ELF-1 (cell line): Measurements from ENCODE around the gene FBN1.

Experiments used
- DNase-seq: peaks from one replicate; pipeline ENCODE4 v3.0.0-alpha.2; 2016; ENCODE audit warnings: low read depth, low spot score

The FBN1 gene

GRCh38 chr15:48645558-48646330, at the start of gene FBN1:
FBN1 (minus strand) TSS chr15:48645709; CDS start chr15:48644769, 940 bp downstream.
- DNase-seq, result peak; percentile 88

DNA sequence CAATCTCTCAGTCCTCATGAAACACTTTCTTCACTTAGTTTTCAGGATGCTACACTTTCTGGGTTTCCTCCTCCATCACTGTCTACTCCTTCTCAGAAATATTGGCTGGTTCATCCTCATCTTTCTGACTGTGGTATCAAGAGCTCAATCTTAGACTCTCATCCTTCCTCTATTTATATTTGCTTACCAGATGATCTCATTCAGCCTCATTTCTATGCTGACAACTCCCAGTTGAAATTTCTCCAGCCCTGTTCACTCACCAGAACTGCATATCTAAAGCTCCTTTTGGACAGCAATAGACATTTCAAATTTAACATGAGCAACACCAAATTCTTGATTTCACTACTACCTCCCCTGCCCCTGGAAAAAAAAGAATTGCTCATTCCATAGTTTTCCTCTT, 48.0 kb upstream of the FBN1 start:
- DNase-seq, result no peak

GRCh38 chr15:48688493-48688892, 43.0 kb upstream of the FBN1 start:
- no peak for DNase-seq

DNA sequence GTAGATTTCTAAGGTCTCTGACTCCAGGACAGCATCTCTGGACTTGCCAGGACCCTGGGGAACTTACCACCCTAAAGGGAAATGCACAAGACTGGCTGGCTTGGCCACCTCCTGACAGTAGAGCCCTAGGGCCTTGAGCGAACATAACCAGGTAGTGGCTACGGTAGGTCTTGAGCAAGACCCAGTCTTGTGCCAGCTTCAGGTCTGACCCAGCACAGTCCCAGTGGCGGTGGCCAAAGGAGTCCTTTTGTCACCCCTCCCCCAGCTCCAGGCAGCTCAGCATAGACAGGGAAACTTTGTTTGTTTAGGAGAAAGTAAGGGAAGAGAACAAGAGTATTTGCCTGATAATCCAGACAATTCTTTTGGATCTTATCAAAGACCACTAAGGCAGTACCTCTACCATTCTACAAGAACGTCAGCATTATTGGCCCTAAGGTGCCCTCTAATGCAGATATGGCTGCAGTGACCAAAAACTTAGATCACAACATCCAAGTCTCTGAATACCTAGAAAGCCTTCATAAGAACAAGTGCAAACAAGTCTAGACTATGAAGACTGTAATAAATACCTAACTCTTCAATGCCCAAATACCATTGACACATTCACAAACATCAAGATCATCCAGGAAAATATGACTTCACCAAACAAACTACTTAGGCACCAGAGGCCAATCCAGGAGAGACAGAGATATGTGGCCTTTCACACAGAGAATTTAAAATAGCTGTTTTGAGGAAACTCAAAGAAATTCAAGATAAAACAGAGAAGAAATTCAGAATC, 38.7 kb upstream of the FBN1 start:
- no peak for DNase-seq

DNA sequence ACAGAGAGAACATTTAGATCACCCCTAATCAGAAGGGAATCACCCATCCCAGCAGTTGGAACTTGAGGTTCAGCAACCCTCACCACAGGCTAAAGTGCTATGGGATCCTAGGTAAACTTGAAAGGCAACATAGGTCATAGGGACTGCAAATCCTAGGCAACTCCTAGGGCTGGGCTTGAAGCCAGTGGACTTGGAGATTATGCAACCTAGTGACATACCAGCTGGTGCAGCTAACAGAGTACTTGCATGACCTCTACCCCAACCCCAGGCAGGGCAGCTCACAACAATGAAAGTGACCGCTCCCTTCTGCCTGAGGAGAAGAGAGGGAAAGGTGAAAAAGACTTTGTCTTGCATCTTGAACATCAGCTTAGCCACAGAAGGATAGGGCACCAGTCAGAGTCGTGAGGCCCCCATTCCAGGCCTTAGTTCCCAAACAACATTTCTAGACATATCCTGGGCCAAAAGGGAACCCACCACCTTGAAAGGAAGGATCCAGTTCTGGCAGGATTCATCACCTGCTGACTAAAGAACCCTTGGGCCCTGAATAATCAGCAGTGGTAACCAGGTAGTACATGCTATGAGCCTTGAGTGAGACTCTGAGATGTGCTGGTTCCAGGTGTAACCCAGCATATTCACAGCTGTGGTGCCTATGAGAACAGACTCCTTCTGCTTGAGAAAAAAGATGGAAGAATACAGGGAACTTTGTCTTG, 37.6 kb upstream of the FBN1 start:
- no peak for DNase-seq

DNA sequence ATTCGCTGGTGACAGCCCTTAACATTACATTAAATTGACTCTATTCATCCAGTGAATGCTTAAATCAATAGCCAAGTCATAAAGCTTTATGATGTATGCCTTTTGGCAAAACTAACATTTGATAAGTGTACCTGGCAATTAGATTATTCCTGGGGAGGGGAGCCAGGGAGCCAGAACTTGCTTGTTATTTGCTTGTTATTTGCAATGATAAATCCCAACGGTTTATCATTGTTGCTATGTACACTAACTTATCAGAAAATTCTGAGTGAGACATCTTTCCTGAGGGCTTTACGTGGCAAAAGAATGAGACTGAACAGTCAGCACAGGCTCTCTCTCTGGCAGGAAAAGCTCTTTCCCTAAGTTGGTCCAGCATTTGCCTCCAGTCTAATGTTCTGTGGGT, 35.8 kb upstream of the FBN1 start:
- no peak for DNase-seq

DNA sequence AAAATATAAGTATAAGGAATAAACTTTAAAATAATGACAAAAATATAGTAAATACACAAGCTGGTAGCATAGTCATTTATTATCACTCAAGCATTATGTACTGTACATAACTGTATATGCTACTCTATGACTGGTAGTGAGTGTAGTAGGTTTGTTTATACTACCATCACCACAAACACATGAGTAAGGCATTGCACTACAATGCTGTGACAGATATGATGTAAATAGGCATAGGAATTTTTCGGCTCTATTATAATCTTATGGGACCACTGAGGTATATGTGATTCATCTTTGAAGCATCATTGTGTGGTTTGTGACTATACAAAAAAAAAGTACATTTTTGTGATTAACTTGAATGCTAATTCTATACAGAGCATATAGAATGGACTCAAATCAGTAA, 35.3 kb upstream of the FBN1 start:
- no peak for DNase-seq

DNA sequence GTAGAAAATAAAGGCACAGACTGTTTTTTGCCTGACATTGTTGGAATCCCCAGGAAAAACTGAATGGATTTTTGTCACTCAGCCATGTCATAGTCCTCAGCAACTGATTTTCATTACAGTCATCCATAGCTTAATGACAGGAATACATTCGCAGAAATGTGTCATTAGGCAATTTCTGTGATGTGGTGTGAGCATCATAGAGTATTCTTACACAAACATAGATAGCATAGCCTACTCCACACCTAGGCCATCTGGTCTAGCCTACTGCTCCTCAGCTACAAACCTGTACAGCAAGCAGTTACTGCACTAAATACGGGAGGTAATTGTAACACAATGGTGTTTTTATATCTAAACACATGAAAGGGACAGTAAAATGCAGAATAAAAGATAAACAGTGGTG, 34.4 kb upstream of the FBN1 start:
- DNase-seq, result no peak

DNA sequence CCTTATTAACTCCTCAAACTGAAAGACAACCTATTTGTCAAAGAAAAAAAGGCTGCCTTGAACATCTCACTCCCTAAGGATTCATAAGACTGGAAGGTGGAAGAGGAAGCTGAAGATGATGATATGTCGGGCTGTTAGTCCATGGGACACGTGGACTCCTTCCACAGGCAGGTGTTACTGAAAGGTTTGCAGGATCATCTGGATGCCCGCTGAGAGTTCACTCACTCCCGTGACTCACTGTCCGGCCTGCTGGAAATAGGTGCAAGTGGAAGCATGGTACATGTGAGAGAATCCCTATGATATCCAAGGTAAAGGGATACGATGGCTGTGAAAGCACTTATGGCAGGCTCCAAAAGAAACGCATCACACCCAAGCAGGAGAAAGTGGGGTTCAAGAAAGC, 33.3 kb upstream of the FBN1 start:
- no peak for DNase-seq

DNA sequence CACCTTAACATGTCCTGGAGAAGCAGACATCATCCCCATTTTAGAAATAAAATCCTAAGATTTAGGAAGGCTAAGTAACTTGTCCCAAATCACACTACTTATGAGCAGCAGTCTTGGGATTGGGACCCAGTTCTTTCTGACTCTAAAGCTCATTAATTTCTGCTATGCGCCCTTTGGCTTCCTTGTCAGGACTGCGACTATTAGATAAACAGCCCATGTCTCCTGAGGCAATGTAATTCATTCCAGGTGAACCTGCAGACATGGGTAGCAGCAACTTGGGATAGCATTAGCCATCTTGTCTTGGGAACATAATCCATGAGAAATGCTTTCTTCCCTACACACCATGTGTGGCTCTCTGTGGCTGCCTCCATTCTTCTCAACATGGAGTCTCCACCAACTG, 32.3 kb upstream of the FBN1 start:
- DNase-seq, result no peak

DNA sequence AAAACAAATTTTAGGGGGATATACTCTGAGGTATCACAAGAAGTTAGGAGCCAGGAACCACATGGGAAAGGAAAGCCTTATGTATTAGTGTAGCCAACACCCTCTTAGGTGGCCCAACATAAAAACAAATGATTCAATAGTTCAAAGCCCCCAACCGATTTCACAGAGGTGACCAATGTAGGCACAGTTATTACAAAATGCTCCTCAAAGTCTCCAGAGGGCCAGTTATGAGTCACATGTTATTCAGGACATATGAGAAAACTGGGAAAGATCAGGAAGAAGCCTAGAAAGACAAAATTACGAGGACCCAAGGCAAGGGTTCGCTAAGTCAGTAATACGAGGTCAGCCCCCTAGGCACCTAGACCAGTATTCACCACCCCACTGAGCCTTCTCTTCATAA, 29.9 kb upstream of the FBN1 start:
- no peak for DNase-seq

GRCh38 chr15:48674876-48675275, 29.4 kb upstream of the FBN1 start:
- no peak for DNase-seq

DNA sequence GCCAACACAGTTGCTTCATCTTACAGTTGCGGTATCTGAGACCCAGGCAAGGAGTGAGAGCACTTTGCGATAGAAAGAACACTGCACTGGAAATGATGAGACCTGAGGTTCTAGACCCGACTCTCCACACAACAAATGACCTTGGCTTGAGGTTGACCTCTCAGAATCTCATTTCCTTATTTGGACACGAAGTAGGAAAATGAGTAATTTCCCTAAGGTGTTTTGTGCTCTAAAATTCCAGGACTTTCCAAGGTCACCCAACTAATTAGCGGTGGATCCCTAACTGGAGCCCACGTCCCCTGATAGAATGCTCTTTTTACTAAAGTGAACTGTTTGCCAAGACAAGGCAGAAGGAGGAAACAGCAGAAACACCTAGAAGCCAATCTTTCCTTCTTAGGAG, 26.7 kb upstream of the FBN1 start:
- DNase-seq, result no peak

GRCh38 chr15:48671103-48672022, 25.9 kb upstream of the FBN1 start:
- DNase-seq, result no peak

GRCh38 chr15:48667701-48668100, 22.2 kb upstream of the FBN1 start:
- DNase-seq, result no peak

- DNase-seq, result no peak
These were observed 18.9 kb upstream of the FBN1 start for GRCh38 chr15:48664436-48664835.

DNA sequence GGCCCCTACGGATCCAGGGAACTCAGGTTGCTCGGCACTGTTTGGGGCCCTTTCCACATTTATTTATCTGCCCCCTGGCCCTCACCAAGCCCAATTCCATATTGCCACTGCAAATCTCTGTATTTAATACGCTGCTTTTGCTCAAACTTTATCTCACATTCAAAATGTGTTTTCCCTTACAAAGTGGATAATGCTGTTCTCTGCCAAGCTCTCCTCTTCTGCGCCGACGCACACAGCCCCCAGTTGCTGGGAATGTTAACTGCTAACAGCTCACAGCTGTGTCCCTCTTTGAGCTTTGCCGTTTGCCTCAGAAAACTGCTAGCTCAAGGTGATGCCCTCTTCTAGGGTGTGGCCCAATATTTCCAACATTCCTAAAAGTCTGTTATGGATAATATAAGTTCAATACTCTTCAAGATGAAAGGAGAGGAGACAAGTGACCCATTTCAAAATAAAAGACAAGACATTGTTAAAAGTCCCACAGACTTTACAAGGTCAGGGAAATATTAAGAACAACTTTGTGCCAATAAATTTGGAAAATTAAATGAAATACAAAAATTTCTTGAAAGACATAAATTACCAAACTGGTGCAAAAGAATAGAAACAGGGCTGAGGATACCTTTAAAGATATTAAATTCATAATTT, 12.6 kb upstream of the FBN1 start:
- no peak for DNase-seq

- no peak for DNase-seq
These were observed 9.3 kb upstream of the FBN1 start for GRCh38 chr15:48654801-48655200.

DNA sequence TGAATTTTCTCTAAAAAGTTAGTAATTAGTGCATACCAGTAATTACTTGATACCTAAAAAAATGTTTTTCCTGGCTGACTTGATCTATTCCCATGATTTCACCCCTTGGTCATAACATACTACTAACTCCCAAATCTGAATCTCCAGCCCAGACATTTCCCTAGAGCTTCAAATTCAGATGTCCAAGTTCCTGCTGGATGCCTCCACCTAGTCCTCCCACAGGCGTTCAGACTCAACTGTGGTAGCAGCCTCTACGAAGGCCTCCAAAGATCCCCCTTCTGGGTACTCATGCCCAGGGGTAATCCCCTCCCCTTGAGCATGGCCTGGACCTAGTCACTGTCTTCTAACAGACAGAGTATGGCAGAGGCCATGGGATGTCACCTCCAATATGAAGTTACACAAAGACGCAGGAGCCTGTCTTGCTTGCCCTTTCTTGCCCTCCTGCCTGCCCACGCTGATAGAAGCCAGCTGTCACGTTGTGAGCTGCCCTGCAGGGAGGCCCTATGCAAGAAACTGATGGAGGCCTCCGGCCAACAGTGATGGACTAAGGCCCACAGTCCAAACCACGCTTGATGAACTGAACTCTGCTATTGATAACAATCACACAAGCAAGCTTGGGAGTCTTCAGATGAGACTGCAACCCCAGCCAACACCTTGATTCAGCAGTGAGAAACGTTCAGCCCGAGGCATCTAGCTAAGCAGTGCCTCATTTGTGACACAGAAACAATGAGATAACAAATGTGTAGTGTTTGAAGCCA, 8.6 kb upstream of the FBN1 start:
- DNase-seq, result no peak

DNA sequence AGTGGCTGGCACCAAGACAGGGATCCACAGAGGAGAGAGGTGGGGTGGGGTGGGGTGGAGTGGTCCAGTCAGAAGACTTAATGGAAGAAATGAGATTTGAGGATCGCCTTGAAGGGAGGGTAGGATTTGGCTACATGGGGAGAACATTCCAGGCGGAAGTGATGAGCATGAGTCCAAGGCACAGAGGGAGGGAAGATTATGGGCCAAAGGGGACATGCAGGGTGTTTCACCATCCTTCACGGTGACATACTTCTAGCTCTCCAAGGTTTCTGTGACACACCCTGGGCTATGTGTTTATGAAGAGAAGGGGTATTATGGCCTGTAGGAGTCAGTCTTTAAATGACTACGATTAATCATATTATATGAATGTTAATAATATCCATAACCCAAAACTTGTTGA, 7.7 kb upstream of the FBN1 start:
- no peak for DNase-seq
